Upper lobe of left lung (tissue), 4 donors: ENCODE measurements around the gene SURF6.

Source experiments
- CTCF ChIP-seq, 6 experiments: fragments of 450-650 bp in 4 of 6; fragments of 200-600 bp in 2 of 6; sonication (generic) in 2 of 6; IDR thresholded peaks; one replicate each; pipeline ENCODE4 v1.5.1; 2016 to 2019; ENCODE audit warnings: antibody characterized with exemption in 6 of 6
- EP300 ChIP-seq, 4 donors: sonication (generic); formaldehyde crosslinking; IDR thresholded peaks; one replicate each; pipeline ENCODE4 v1.5.1; 2017; ENCODE audit warnings: antibody characterized with exemption in 4 of 4, control low read depth in 2 of 4
- POLR2A ChIP-seq, 4 donors: fragments of 450-650 bp; IDR thresholded peaks; one replicate each; pipeline ENCODE4 v1.5.1; 2016 to 2017; ENCODE audit warnings: antibody characterized with exemption in 4 of 4, mild to moderate bottlenecking in 2 of 4

- TF ChIP-seq EP300 (IDR thresholded peaks at IDR 0.05): no peak
- no peak for TF ChIP-seq POLR2A (IDR thresholded peaks at IDR 0.05)
- no peak for TF ChIP-seq CTCF (IDR thresholded peaks at IDR 0.05)
Measured at GRCh38 chr9:133368249-133368881, 32.4 kb upstream of the SURF6 start.
